Measurements from ENCODE around the gene GALM. TPM values are rescaled to one million over a fixed set of nuclear protein-coding genes. Genes with fewer than 3 reads are reported as not detected.

GALM gene
- total and polyA plus RNA-seq, 2 of the 13 experiments (the other 11 are each of a cell fraction or from before 2014, with no cell fraction given) = 65.5 to 90.0 TPM

- TF ChIP-seq ZUFSP (CRISPR knock-in tag; IDR thresholded peaks at IDR 0.05; ENCODE audit: borderline replicate concordance) (no peak), SMYD3 (CRISPR knock-in tag; IDR thresholded peaks at IDR 0.05) (0 out of 2 replicates have a peak, but pooled peaks have one; percentile 15), PHF8 (CRISPR knock-in tag; IDR thresholded peaks at IDR 0.05) (peak; percentile 94), ZNF496 (CRISPR knock-in tag; IDR thresholded peaks at IDR 0.05; ENCODE audit: insufficient replicate concordance) (no peak), LCORL (IDR thresholded peaks at IDR 0.05) (peak; percentile 83), LCORL (CRISPR knock-in tag; IDR thresholded peaks at IDR 0.05) (peak; percentile 54; the same call in 1 of the 2 replicates), MED13 (CRISPR knock-in tag; IDR thresholded peaks at IDR 0.05) (0 out of 2 replicates have a peak, but pooled peaks have one; percentile 21), SNRNP70 (IDR thresholded peaks at IDR 0.05; ENCODE audit: low read depth, low read length) (no peak), HMGXB3 (CRISPR knock-in tag; IDR thresholded peaks at IDR 0.05; ENCODE audit: borderline replicate concordance) (peak; percentile 69; the same call in 1 of the 2 replicates), SPEN (CRISPR knock-in tag; IDR thresholded peaks at IDR 0.05; ENCODE audit: low read depth) (0 out of 2 replicates have a peak, but pooled peaks have one; percentile 31), TGIF2 (CRISPR knock-in tag; IDR thresholded peaks at IDR 0.05) (no peak; the same call in 1 of the 2 replicates), ZNF615 (CRISPR knock-in tag; IDR thresholded peaks at IDR 0.05; ENCODE audit: borderline replicate concordance) (peak; percentile 96), ZBTB33 (CRISPR knock-in tag; IDR thresholded peaks at IDR 0.05) (no peak; the same call in 1 of the 2 replicates), POLR2AphosphoS2 (IDR thresholded peaks at IDR 0.05; ENCODE audit: low read depth, low read length) (no peak), SP1 (IDR thresholded peaks at IDR 0.05) (no peak), SP1 (CRISPR knock-in tag; IDR thresholded peaks at IDR 0.05) (peak; percentile 83), ZNF839 (CRISPR knock-in tag; IDR thresholded peaks at IDR 0.05; ENCODE audit: borderline replicate concordance) (peak; percentile 79; the same call in 1 of the 2 replicates), ZNF18 (CRISPR knock-in tag; IDR thresholded peaks at IDR 0.05; ENCODE audit: insufficient replicate concordance) (no peak)
These were observed at the start of gene GALM (continued) for GRCh38 chr2:38665854-38666555.

Measured in HepG2 (cell line).